IMR-90 (cell line): ENCODE measurements around the gene SNX30. TPM values are rescaled to one million over a fixed set of nuclear protein-coding genes. Genes with fewer than 3 reads are reported as not detected.

Experiments used
- ATAC-seq: fragments of 200-7000 bp; cut with Tn5 transposase; 2 replicates; pipeline ENCODE4 v1.9.1; 2020; ENCODE audit warnings: low read depth, mild to moderate bottlenecking, moderate library complexity
- BruUV-seq: library from RNA; stranded (reverse); fragments of 400-500 nt; replicated peaks from 2 replicates; lab custom pipeline; 2021; lab: Mats Ljungman, UMichigan
- CTCF ChIA-PET: fragments of 300-600 bp; formaldehyde crosslinking; extraction: SDS; loops from one replicate; lab custom pipeline; 2021; ENCODE audit warnings: antibody characterized with exemption; lab: Yijun Ruan, JAX
- POLR2A ChIA-PET: fragments of 300-600 bp; sonication (Branson Sonifier 250); formaldehyde crosslinking; loops from one replicate; lab custom pipeline; 2022; ENCODE audit warnings: antibody characterized with exemption; ENCODE audit not compliant: unreplicated experiment; lab: Charles Lee
- DNase-seq: peaks from one replicate; pipeline ENCODE4 v3.0.0; 2013
- H2AFZ ChIP-seq: replicated peaks from 2 replicates; pipeline ENCODE3; 2013; ENCODE audit warnings: low read length, mild to moderate bottlenecking; ENCODE audit not compliant: poor library complexity
- H2AK5ac ChIP-seq: 2 replicates; pipeline ENCODE4 v1.6.1; 2013; ENCODE audit warnings: low read depth, low read length, inconsistent platforms
- H2AK9ac ChIP-seq: replicated peaks from 2 replicates; pipeline ENCODE3; 2013; ENCODE audit warnings: mild to moderate bottlenecking, low read depth, low read length, moderate library complexity; ENCODE audit not compliant: poor library complexity
- H2BK120ac ChIP-seq: 2 replicates; pipeline ENCODE4 v1.6.1; 2013; ENCODE audit warnings: low read depth, low read length, inconsistent platforms
- H2BK15ac ChIP-seq: 3 replicates; pipeline ENCODE4 v1.6.1; 2013; ENCODE audit warnings: low read depth, low read length, inconsistent platforms
- H2BK20ac ChIP-seq: 2 replicates; pipeline ENCODE4 v1.6.1; 2013; ENCODE audit warnings: low read depth, mild to moderate bottlenecking, inconsistent platforms, low read length, moderate library complexity
- H2BK5ac ChIP-seq: 2 replicates; pipeline ENCODE4 v1.6.1; 2013; ENCODE audit warnings: mild to moderate bottlenecking, low read depth, low read length, inconsistent platforms; ENCODE audit not compliant: poor library complexity, severe bottlenecking
- H3K14ac ChIP-seq: replicated peaks from 2 replicates; pipeline ENCODE4 v1.6.1; 2013; ENCODE audit warnings: low read depth, low read length, inconsistent platforms
- H3K18ac ChIP-seq: 2 replicates; pipeline ENCODE4 v1.6.1; 2013; ENCODE audit warnings: low read depth, low read length, control low read depth
- H3K23ac ChIP-seq: 2 replicates; pipeline ENCODE4 v1.6.1; 2013; ENCODE audit warnings: low read depth, low read length, inconsistent platforms
- H3K27ac ChIP-seq: 2 replicates; pipeline ENCODE4 v1.5.1; 2013; ENCODE audit warnings: mild to moderate bottlenecking, control low read depth, low read length; ENCODE audit not compliant: insufficient read depth
- H3K27me3 ChIP-seq: 2 replicates; pipeline ENCODE4 v1.6.1; 2013; ENCODE audit warnings: low read length; ENCODE audit not compliant: control insufficient read depth, insufficient read depth
- H3K36me3 ChIP-seq: 2 replicates; pipeline ENCODE4 v1.6.1; 2013; ENCODE audit warnings: low read length, mixed read lengths; ENCODE audit not compliant: control insufficient read depth, insufficient read depth
- H3K4ac ChIP-seq: 2 replicates; pipeline ENCODE4 v1.6.1; 2013; ENCODE audit warnings: low read depth, low read length, inconsistent platforms
- H3K4me1 ChIP-seq: 2 replicates; pipeline ENCODE4 v1.6.1; 2013; ENCODE audit warnings: low read length, mixed read lengths; ENCODE audit not compliant: control insufficient read depth, insufficient read depth
- H3K4me2 ChIP-seq: 2 replicates; pipeline ENCODE4 v1.6.1; 2013; ENCODE audit warnings: low read depth, mild to moderate bottlenecking, control low read depth, low read length, moderate library complexity
- H3K4me3 ChIP-seq: 2 replicates; pipeline ENCODE4 v1.5.1; 2013; ENCODE audit warnings: low read depth, mild to moderate bottlenecking, control low read depth, low read length, moderate library complexity; ENCODE audit not compliant: insufficient read depth
- H3K56ac ChIP-seq: 2 replicates; pipeline ENCODE4 v1.6.1; 2013; ENCODE audit warnings: low read length, inconsistent platforms; ENCODE audit not compliant: insufficient read depth; ENCODE audit errors: extremely low read depth
- H3K79me1 ChIP-seq, 2 experiments: 2 replicates each; pipeline ENCODE4 v1.6.1; 2013; ENCODE audit warnings: low read length in 2 of 2, inconsistent platforms in 1 of 2, low read depth in 1 of 2
- H3K9ac ChIP-seq: 2 replicates; pipeline ENCODE4 v1.6.1; 2013; ENCODE audit warnings: low read depth, low read length, control low read depth
- H3K9me1 ChIP-seq: 2 replicates; pipeline ENCODE4 v1.6.1; 2013; ENCODE audit warnings: low read length, inconsistent platforms; ENCODE audit not compliant: insufficient read depth
- H3K9me3 ChIP-seq: 2 replicates; pipeline ENCODE4 v1.6.1; 2013; ENCODE audit warnings: low read length; ENCODE audit not compliant: control insufficient read depth, insufficient read depth
- H4K20me1 ChIP-seq: 2 replicates; pipeline ENCODE4 v1.6.1; 2013; ENCODE audit warnings: low read length, inconsistent platforms; ENCODE audit not compliant: insufficient read depth
- H4K5ac ChIP-seq: 2 replicates; pipeline ENCODE4 v1.6.1; 2013; ENCODE audit warnings: mild to moderate bottlenecking, low read depth, low read length, control low read depth
- H4K8ac ChIP-seq, 2 experiments: 2 replicates each; pipeline ENCODE4 v1.6.1; 2013; ENCODE audit warnings: low read depth in 2 of 2, low read length in 2 of 2, control low read depth in 1 of 2, inconsistent platforms in 1 of 2
- H4K91ac ChIP-seq: 2 replicates; pipeline ENCODE4 v1.6.1; 2013; ENCODE audit warnings: low read depth, low read length, inconsistent platforms; ENCODE audit not compliant: insufficient read depth
- BHLHE40 ChIP-seq: fragments of 150-350 bp; IDR thresholded peaks from 2 replicates; pipeline ENCODE4 v1.6.1; 2016; ENCODE audit warnings: mild to moderate bottlenecking, low read depth, low read length
- CHD1 ChIP-seq: IDR thresholded peaks from 2 replicates; pipeline ENCODE4 v1.6.1; 2012; ENCODE audit warnings: low read depth, low read length, improper control_type of control experiment
- ELK1 ChIP-seq: fragments of 150-350 bp; IDR thresholded peaks from 2 replicates; pipeline ENCODE4 v1.6.1; 2016; ENCODE audit warnings: low read depth, mild to moderate bottlenecking, low read length, moderate library complexity, borderline replicate concordance
- MAZ ChIP-seq: IDR thresholded peaks from 2 replicates; pipeline ENCODE4 v1.6.1; 2012; ENCODE audit warnings: low read depth, mild to moderate bottlenecking, low read length, improper control_type of control experiment, moderate library complexity, borderline replicate concordance
- NFE2L2 ChIP-seq: fragments of 150-350 bp; IDR thresholded peaks from 2 replicates; pipeline ENCODE4 v1.6.1; 2016; ENCODE audit warnings: low read depth, mild to moderate bottlenecking, low read length
- POLR2A ChIP-seq: IDR thresholded peaks from 2 replicates; pipeline ENCODE4 v1.6.1; 2012; ENCODE audit warnings: mild to moderate bottlenecking, low read depth, low read length
- RAD21 ChIP-seq: IDR thresholded peaks from 2 replicates; pipeline ENCODE4 v1.6.1; 2012; ENCODE audit warnings: low read length, improper control_type of control experiment
- RCOR1 ChIP-seq: IDR thresholded peaks from 2 replicates; pipeline ENCODE4 v1.6.1; 2012; ENCODE audit warnings: mild to moderate bottlenecking, low read length, improper control_type of control experiment; ENCODE audit not compliant: insufficient replicate concordance
- RFX5 ChIP-seq: IDR thresholded peaks from 2 replicates; pipeline ENCODE4 v1.8.0; 2012; ENCODE audit warnings: low read depth, mild to moderate bottlenecking, low read length, moderate library complexity
- SMC3 ChIP-seq: fragments of 150-350 bp; IDR thresholded peaks from 2 replicates; pipeline ENCODE4 v1.6.1; 2016; ENCODE audit warnings: low read depth, mild to moderate bottlenecking, antibody characterized with exemption, low read length, moderate library complexity
- USF2 ChIP-seq: fragments of 150-350 bp; IDR thresholded peaks from 2 replicates; pipeline ENCODE4 v1.6.1; 2017; ENCODE audit warnings: mild to moderate bottlenecking, antibody characterized with exemption, low read length, low read depth
- WGBS, 2 experiments: methylation state at CpG; one replicate each; pipeline versions ENCODE4 v1.1.5 to v1.1.7; 2013; ENCODE audit warnings: missing lambda C conversion rate in 2 of 2; ENCODE audit not compliant: insufficient read length in 1 of 2; ENCODE audit errors: extremely low coverage in 2 of 2; 5-methylcytosine and 5-hydroxymethylcytosine counted together
- dilution Hi-C: fragments of 300-500 bp; cut with HindIII; formaldehyde crosslinking; loops from one replicate; pipeline ENCODE4 v1.14.3; 2018; ENCODE audit warnings: low sequenced_read_pairs; ENCODE audit not compliant: unreplicated experiment
- in situ Hi-C: fragments of 300-500 bp; cut with MboI; formaldehyde crosslinking; loops from 3 replicates; pipeline ENCODE4 v1.14.3; 2019; ENCODE audit warnings: low sequenced_read_pairs, inconsistent platforms, mixed read lengths
- intact Hi-C: fragments of 100-400 bp; cut with micrococcal nuclease; formaldehyde crosslinking; loops from 2 replicates; pipeline ENCODE4 v1.10.0; 2022
- polyA plus RNA-seq, 3 experiments: library from polyadenylated mRNA; depleted of rRNA; stranded (reverse); fragments of >200 nt; gene quantifications; 2 replicates each; pipeline ENCODE4 v1.2.3, GENCODE V29; 2012; ENCODE audit warnings: low replicate concordance in 1 of 3
- total RNA-seq: library from RNA; depleted of rRNA; stranded (reverse); fragments of >200 nt; gene quantifications from 2 replicates; pipeline ENCODE4 v1.2.3, GENCODE V29; 2012

The SNX30 gene
- total and polyA plus RNA-seq, 2 of the 4 experiments (the other 2 are of a cell fraction): 8.0 to 18.8 TPM

- H3K9me3 ChIP-seq: no peaks in the 10 kb centered on the region
- TF ChIP-seq POLR2A: no peak
- TF ChIP-seq RFX5: no peak
- TF ChIP-seq CHD1: no peak
- TF ChIP-seq MAZ: no peak
- TF ChIP-seq NFE2L2: no peak
- TF ChIP-seq SMC3: no peak
- TF ChIP-seq ELK1: no peak
- TF ChIP-seq BHLHE40: no peak
- TF ChIP-seq RCOR1: no peak
- no peak for TF ChIP-seq RAD21
- no peak for TF ChIP-seq USF2
- H2BK15ac ChIP-seq: no peak overlapping the region
- POLR2A ChIA-PET: no interaction called here
- in situ Hi-C loops: no loop called here
- no peaks in the 10 kb centered on the region for H4K20me1 ChIP-seq
- H2BK120ac ChIP-seq: no peak overlapping the region
- intact Hi-C loops: no loop called here
- H4K91ac ChIP-seq: no peak overlapping the region
- no peak overlapping the region for H3K23ac ChIP-seq
- dilution Hi-C loops: no loop called here
- H3K14ac ChIP-seq: no peak overlapping the region
- H3K9me1 ChIP-seq: no peaks in the 10 kb centered on the region; the same call in 1 of the 2 replicates
- H3K79me1 ChIP-seq: no peaks in the 10 kb centered on the region
- BruUV-seq: no TSS peak
- no peak overlapping the region for H2BK5ac ChIP-seq
- H4K5ac ChIP-seq: no peak overlapping the region
- H3K18ac ChIP-seq: no peak overlapping the region
- H3K4ac ChIP-seq: no peak overlapping the region
- H2AK5ac ChIP-seq: no peak overlapping the region
- H3K4me1 ChIP-seq: peaks cover 5% of the 10 kb centered on the region
- no peak overlapping the region for H3K27ac ChIP-seq
- no CpG with 5 or more reads among the region's 5 CpGs for WGBS, 2 experiments
- DNase-seq: no peak
- CTCF ChIA-PET: interaction anchor here (0.6 to 2.0 kb wide), 2 partner anchors 18 to 376 kb away, joined by 6 to 7 read pairs; no protein-coding TSS in a partner anchor
- H4K8ac ChIP-seq: no peak overlapping the region
- H3K27me3 ChIP-seq: peaks cover 1% of the 10 kb centered on the region; the same call in 1 of the 2 replicates
- H3K56ac ChIP-seq: no peak overlapping the region
- no peak overlapping the region for H3K4me3 ChIP-seq
- no peak overlapping the region for H2BK20ac ChIP-seq
- 0 out of 2 replicates have a peak, but pooled peaks cover 2% of the 10 kb centered on the region for H3K36me3 ChIP-seq
- H2AFZ ChIP-seq: no peak overlapping the region
- ATAC-seq: no peak
- H3K9ac ChIP-seq: no peak overlapping the region
- no peak overlapping the region for H3K4me2 ChIP-seq
- no peak overlapping the region for H2AK9ac ChIP-seq
Observed at GRCh38 chr9:112884721-112885120, 134.2 kb downstream of the SNX30 start.
